Measurements from ENCODE around the gene CACNA1E. TPM values are rescaled to one million over a fixed set of nuclear protein-coding genes. Genes with fewer than 3 reads are reported as not detected.
"Not testable (repeated sequence)": the region's sequence is repeated elsewhere in the genome, so short reads cannot be mapped to it uniquely, and the experiment has no call there.

Gene CACNA1E
- total RNA-seq, 1 donor from 2014 or later, result 0.06 TPM

GRCh38 chr1:181517181-181517875 lies 34.0 kb downstream of the CACNA1E start:
- ATAC-seq (no peak), DNase-seq (no peak)
- H3K36me3 ChIP-seq, result no peaks in the 10 kb centered on the region
- no peaks in the 10 kb centered on the region for H3K9me3 ChIP-seq
- no peaks in the 10 kb centered on the region for H3K4me1 ChIP-seq
- no peaks in the 10 kb centered on the region for H3K27me3 ChIP-seq
- H3K4me3 ChIP-seq, result no peak overlapping the region
- TF ChIP-seq, protein P1, sequence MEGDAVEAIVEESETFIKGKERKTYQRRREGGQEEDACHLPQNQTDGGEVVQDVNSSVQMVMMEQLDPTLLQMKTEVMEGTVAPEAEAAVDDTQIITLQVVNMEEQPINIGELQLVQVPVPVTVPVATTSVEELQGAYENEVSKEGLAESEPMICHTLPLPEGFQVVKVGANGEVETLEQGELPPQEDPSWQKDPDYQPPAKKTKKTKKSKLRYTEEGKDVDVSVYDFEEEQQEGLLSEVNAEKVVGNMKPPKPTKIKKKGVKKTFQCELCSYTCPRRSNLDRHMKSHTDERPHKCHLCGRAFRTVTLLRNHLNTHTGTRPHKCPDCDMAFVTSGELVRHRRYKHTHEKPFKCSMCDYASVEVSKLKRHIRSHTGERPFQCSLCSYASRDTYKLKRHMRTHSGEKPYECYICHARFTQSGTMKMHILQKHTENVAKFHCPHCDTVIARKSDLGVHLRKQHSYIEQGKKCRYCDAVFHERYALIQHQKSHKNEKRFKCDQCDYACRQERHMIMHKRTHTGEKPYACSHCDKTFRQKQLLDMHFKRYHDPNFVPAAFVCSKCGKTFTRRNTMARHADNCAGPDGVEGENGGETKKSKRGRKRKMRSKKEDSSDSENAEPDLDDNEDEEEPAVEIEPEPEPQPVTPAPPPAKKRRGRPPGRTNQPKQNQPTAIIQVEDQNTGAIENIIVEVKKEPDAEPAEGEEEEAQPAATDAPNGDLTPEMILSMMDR (IDR thresholded peaks at IDR 0.05), result no peak
- H3K27ac ChIP-seq, result no peak overlapping the region
- intact Hi-C loops (cut with DNase I), result no loop called here

GRCh38 chr1:181518152-181518551 lies 34.8 kb downstream of the CACNA1E start:
- TF ChIP-seq, protein P1 (IDR thresholded peaks at IDR 0.05), result no peak
- intact Hi-C loops (cut with DNase I), result no loop called here

DNA sequence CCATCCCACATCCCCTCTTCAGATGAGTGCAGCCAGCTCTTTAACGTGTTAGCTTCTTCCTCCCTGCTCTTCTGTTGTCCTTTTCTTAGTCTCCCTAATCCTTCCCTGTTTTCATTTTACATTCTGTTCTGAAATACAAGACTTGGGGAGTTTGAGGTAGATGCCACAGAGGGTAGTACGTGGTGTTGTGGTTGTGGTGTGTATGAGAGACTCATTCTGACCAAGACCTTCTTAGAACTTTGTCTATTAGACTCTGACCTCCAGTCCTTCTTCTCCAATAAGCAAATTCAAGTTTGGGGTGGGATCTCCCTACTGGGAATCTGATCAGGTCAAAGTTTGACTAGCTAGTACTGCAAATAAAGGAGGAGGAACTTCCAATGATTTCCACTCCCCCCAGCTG lies 39.5 kb downstream of the CACNA1E start:
- H3K27ac ChIP-seq, result no peak overlapping the region
- no peak for DNase-seq
- no peak overlapping the region for H3K4me3 ChIP-seq
- no peaks in the 10 kb centered on the region for H3K27me3 ChIP-seq
- intact Hi-C loops (cut with DNase I), result no loop called here
- H3K36me3 ChIP-seq, result no peaks in the 10 kb centered on the region
- H3K9me3 ChIP-seq, result no peaks in the 10 kb centered on the region
- ATAC-seq, result no peak
- TF ChIP-seq, protein P1 (IDR thresholded peaks at IDR 0.05), result no peak
- no peaks in the 10 kb centered on the region for H3K4me1 ChIP-seq

More at GRCh38 chr1:181518152-181518551, 34.8 kb downstream of the CACNA1E start:
- no peak for ATAC-seq
- Histone ChIP-seq H3K27me3 (no peaks in the 10 kb centered on the region), H3K9me3 (no peaks in the 10 kb centered on the region), H3K4me1 (no peaks in the 10 kb centered on the region), H3K4me3 (no peak overlapping the region), H3K27ac (no peak overlapping the region), H3K36me3 (no peaks in the 10 kb centered on the region)
- no peak for DNase-seq

- no peak overlapping the region for H3K4me3 ChIP-seq
- no peaks in the 10 kb centered on the region for H3K36me3 ChIP-seq
- no peak overlapping the region for H3K27ac ChIP-seq
- TF ChIP-seq, protein P1 (IDR thresholded peaks at IDR 0.05), result no peak
- H3K9me3 ChIP-seq, result no peaks in the 10 kb centered on the region
- ATAC-seq (no peak), DNase-seq (no peak)
- intact Hi-C loops (cut with DNase I), result no loop called here
- H3K4me1 ChIP-seq, result no peaks in the 10 kb centered on the region
- H3K27me3 ChIP-seq, result no peaks in the 10 kb centered on the region
These were observed 41.9 kb downstream of the CACNA1E start for GRCh38 chr1:181525104-181525721.

GRCh38 chr1:181528241-181528640 lies 44.9 kb downstream of the CACNA1E start:
- H3K4me1 ChIP-seq; H3K27me3 ChIP-seq; intact Hi-C loops (cut with DNase I); DNase-seq; H3K36me3 ChIP-seq; H3K4me3 ChIP-seq; ATAC-seq; H3K27ac ChIP-seq; H3K9me3 ChIP-seq: not testable (repeated sequence)

- no peaks in the 10 kb centered on the region for H3K9me3 ChIP-seq
- H3K4me3 ChIP-seq, result no peak overlapping the region
- TF ChIP-seq, protein P1 (IDR thresholded peaks at IDR 0.05), result no peak
- no peaks in the 10 kb centered on the region for H3K4me1 ChIP-seq
- H3K27me3 ChIP-seq, result no peaks in the 10 kb centered on the region
- ATAC-seq (no peak), DNase-seq (no peak)
- intact Hi-C loops (cut with DNase I), result no loop called here
- H3K36me3 ChIP-seq, result no peaks in the 10 kb centered on the region
- H3K27ac ChIP-seq, result no peak overlapping the region
These were observed 48.1 kb downstream of the CACNA1E start for GRCh38 chr1:181531441-181531840.
